GM19328 (cell line): ENCODE data around the gene INTS4.
"Not testable (repeated sequence)": the region's sequence is repeated elsewhere in the genome, so short reads cannot be mapped to it uniquely, and the experiment has no call there.

Source experiments
- ATAC-seq: cut with Tn5 transposase; IDR thresholded peaks from one replicate; pipeline ENCODE4 v1.9.1; 2021; ENCODE audit warnings: mild to moderate bottlenecking, moderate library complexity; ENCODE audit not compliant: unreplicated experiment

The INTS4 gene

DNA sequence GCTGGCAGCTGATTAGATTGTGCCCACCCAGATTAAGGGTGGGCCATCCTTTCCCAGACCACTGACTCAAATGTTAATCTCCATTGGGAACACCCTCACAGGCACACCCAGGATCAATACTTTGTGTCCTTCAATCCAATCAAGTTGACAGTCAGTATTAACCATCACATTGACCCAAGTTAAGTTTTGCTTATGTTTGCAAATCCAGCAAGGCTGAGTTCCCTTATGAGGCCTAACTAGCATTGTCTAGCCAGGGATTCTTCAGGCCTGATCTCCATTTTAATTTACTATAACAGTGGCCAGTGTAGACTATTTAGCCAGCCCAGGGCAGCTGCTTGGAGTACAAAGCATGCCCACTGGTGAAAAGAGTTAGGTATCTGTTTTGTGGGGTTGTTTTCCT is 30.9 kb upstream of the INTS4 start:
- ATAC-seq: no peak

DNA sequence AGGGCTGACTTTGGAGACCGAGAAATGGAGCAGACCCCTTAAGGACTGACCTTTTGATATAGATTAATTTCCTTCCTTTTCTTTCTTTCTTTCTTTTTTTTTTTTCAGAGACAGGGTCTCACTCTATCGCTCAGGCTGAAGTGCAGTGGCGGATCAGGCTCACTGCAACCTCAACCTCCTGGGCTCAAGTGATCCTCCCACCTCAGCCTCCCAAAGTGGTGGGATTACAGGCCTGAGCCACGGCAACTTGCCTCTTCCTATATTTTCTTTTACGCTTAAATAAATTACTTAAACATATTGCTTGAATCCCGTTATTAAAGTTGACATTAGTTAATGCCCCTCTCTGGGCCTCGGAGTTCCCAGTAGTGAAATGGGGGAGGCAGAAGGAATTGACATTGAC is 29.0 kb upstream of the INTS4 start:
- no peak for ATAC-seq

DNA sequence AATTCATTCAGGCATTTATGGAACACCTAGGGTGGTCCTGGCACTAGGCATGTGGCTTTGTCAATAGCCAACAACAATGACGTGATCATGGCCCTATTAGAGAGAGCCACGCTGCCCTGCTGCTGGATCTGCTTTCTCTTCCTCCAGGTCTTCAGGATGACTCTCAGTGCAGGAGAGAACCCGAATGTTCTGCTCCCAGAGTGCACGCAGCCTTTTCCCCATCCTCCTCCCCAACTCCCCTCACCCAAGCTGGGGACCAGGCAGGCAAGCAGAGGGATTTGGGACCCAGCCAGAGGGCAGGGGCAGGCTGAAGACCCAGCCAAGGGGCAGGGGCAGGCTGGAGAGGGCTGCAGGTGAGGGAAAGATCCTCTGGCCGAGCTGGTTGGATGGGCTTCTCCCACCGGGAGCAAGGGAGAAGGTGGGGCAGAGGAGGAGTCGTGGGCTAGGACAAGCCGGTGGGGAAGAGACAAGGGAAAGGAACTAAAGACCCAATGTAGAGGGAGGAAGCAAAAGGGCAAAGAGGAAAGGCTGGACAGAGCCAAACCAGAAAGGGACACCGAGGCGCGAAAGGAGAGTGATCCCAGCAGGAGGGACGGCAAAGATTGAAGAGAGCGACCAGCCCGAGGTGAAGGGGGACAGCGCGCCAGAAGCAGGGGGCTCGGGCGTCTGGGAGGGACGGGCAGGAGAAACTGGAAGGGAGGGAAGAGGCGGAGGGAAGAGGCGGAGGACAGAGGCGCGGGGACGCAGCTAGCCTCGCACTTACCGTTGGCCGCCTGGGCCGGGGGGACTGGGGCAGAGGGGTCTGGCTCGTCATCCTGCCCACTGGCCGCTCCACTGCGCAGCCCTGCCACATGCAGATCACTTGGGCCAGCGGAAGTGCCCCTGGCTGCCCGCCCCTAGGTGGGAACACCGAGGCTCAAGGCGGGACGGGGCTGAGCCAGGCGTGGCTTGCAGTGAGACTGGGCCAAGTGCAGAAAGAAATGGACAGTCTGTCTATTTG is 28.2 kb upstream of the INTS4 start, which contains the start of gene KCTD14:
KCTD14 (minus strand) TSS at position 880 of the 1,000 bp plus-strand sequence; CDS start at position 853, 27 bp downstream.
- no peak for ATAC-seq

DNA sequence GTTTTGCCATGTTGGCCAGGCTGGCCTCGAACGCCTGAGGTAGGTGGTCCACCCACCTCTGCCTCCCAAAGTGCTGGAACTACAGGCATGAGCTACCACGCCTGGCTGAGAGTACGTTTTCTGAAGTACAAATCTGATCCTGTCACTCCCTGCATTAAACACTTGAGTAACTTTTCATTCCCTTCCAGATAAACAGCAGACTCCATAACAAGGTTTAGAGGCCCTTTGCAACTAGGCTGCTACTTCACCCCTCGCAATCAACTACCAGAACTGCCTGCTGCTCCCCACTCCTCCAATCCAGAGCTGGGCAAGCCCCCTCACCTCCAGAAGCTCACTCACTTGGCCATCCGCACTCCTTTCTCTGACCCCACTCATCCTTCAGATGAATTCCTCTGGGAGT is 27.1 kb upstream of the INTS4 start:
- ATAC-seq: no peak

DNA sequence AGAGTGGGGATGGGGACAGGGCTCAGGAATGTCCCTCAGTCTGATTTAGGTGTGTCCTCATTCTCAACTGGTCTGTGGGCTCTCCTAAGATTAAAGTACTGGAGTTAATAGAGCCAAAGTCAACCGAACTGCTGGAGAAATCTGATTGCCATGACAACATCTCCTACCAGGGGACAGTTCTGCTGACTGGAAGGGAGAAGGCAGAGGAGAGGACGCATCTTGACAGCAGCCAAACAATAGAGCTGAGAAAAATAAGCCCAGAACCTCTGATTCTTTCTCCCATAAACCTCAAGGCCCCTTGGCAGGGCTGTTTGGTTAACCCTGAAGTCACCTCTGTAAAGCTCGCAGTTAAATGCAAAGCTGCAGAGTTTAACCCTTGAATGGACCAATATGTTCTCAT is 25.8 kb upstream of the INTS4 start:
- no peak for ATAC-seq

DNA sequence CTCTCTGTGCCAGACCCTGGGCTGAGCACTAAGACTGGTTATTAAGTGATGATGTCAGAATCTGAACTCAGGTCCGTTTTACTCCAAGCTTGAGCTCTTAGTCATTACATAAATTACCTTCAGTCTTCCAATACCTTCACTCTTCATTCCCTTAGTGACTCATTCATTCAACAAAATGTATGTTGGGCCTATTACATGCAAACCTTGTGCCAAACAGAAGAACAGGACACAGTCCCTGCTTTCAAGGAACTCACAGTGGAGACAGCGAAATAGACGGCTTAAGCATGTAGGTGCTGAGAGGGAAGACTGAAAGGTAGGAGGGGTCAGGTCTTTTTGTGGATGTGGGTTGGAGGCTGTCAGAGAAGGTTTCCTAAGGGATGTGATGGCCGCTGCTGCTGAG is 25.3 kb upstream of the INTS4 start:
- no peak for ATAC-seq

DNA sequence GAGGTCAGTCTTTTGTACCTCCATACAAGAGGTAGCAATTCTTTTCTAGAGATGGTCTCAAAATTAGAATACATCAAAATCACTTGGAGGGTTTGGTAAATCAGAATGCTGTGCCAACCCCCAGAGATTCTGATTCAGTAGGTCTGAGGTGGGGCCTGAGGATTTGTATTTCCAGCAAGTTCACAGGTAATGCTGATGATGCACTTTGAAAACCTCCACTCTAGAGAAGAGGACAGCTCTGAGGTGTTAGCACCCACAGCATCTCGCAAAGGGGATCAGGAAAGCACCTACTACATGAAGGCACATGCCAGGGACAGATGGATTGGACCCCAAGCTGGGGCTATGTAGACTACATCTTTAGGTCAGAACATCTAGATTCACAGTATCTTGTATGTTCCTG is 21.4 kb upstream of the INTS4 start:
- no peak for ATAC-seq

DNA sequence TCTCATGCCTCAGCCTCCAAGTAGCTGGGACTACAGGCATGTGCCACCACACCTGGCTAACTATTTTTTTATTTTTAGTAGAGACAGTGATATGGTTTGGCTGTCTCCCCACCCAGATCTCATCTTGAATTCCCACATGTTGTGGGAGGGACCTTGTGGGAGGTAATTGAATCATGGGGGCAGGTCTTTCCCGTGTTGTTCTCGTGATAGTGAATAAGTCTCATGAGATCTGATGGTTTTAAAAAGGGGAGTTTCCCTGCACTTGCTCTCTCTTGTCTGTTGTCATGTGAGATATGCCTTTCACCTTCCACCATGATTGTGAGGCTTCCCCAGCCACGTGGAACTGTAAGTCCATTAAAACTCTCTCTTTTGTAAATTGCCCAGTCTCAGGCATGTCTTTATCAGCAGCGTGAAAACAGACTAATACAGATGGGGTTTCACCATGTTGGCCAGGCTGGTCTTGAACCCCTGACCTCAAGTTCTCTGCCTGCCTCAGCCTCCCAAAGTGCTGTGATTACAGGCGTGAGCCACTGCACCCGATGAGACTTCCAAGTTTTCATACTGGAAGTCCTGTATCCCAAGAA is 20.6 kb upstream of the INTS4 start:
- not testable (repeated sequence) for ATAC-seq

DNA sequence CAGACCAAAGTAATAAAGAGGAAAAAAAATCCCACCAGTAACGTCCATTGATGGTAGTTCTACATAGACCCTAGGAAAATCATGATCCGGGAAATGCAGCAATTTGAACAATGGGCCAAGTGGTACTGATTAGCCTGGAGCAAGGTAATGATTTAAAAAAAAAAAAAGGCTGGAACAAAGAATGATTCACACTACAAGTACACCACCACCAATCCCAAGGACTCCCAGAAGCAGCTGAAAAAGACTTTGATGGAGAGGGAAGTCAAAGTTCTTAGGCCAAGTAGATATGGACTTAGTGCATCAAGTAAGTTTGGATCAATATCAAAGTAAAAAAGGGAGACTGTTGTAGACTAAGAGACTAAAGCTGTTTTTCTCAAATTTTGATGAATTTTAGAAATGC is 16.8 kb upstream of the INTS4 start:
- ATAC-seq: no peak

DNA sequence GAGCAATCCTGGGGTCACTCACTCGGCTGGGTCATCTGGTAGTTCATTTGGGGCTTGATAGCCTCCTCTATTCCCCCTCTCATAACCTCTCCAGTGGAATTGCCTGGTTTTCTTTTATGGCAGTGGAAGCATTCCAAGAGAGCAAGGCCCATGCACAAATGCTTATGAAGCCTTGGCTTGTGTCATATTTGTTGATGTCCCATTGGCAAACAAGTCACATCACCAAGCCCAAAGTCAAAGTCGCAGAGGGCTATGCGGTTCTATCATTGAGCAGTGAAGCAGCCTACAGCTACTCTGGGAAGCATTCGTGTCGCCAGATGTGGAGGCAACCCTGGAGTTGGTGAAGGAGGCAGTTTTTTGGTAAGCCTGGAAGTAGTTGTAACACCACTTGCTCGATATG is 16.3 kb upstream of the INTS4 start:
- no peak for ATAC-seq

DNA sequence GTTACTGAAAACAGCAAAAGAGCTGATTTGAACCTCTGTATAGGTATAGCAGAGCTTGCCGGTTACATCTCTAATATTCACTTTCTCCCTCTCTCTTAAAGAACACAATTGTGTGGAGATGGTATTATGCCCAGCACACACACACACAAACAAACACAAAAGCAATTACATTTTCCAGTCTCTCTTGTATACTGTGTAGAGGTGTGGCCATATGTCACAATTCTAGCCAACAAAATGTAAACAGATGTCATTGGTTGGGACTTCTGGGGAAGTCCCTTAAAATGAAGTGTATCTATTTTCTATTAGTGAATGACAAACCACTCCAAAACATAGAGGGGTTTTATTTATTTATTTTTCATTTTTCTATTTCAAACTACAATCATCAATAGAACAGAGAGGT is 15.8 kb upstream of the INTS4 start:
- no peak for ATAC-seq

DNA sequence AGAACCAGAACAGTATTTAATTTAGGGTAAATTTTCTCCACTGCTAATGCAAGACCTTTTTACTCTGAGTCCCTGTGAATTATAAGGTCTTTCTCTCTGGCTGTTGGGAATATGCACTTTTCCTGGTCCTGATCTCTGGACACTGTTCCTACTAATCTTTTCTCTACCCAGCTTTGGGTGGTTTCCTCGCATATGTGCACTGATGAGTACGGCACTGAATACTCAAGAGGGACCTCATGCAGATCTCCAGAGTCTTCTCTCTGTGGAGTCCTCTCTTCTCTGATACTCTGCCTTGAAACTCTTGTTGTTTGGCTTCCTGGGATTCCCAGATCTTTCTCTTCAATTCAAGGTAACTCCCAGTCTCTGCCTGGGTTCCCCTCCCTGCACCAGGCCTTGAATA is 14.6 kb upstream of the INTS4 start:
- ATAC-seq: no peak

DNA sequence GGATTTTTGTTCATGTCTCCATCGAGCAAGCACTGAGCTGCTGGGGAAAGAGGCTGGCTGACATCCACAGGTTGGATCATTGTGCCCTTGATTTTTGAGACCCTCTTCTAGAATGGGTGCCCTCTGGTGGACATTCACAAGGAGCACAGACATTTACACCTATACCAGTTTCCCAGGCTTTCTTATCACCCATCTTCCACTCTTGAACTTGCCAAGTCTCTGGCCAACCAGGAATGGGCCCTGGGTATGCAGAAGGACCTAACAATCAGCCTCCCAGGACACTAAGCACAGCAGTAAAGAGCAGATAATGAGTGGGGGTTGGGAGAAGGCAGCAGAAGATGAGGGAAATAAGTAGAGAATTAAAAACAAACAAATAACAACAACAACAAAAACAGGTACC is 5.7 kb upstream of the INTS4 start:
- no peak for ATAC-seq

DNA sequence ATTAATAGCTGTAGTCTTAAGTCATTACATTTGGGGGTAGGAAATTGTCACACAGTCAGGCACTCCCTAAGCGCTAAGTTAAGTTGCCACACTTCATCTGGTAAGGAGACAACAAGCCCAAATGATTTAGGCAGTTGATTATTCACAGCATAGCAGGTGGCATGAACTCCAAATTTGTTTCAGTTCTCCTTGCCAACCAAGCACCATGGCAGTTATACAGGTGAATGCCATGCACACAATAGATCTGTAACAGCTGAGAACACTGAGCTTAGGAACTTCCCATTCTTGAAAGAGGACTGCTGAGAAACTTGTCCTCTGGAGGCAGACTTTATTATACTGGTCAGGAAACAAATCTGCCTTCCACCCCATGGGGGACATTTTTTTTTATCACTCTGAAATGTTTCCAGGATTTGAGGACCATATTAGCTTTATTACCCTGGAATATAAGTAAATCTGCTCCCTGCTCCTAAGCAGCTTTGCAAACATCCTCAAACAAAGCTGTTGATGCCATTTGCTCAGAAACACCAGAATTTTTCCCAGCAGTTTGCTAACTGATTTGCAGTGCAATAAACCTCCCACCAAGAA is 5.1 kb upstream of the INTS4 start:
- no peak for ATAC-seq

DNA sequence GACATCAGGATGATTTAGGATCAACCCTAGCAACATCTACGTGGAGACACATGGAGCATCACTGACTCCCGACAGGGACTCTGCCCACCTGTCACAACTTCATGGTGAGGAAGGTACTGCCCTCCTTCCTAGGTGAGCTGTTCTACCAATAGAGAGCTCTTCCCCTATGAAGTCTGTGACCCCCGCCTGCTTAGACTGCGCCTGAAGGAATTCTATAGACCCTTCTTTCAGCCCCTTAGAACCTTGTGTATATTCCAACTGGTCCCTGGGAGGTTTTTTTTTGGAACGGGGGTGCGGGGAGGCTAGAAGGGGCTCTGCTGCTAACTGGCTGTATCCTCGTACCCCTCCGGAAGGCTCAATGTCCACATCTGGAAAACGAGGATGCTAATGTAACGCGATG is 566 bp downstream of the INTS4 start:
- no peak for ATAC-seq

DNA sequence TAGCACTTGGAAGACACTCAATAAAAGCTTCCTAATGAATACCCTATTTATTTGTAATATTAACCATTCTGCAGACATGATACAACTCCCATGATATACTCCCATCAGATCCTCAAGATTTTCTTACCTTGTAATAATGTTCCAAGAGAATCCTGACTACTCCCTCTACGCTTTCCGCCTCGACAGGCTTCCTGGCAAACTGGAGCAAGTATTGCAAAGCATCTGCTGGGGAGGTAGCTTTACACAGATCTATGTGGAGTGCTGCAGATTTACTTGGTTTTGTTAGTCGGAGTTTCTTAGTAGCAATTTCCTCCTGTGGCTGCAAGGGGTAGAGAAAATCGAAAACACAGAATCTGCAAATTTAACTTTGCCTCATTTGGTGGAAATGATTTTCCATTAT is 3.5 kb downstream of the INTS4 start:
- ATAC-seq: no peak

DNA sequence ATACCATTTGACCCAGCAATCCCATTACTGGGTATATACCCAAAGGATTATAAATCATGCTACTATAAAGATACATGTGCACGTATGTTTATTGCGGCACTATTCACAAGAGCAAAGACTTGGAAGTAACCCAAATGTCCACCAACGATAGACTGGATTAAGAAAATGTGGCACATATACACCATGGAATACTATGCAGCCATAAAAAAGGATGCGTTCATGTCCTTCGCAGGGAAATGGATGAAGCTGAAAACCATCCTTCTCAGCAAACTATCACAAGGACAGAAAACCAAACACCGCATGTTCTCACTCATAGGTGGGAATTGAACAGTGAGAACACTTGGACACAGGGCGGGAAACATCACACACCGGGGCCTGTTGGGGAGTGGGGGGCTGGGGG is 8.0 kb downstream of the INTS4 start:
- ATAC-seq: not testable (repeated sequence)

DNA sequence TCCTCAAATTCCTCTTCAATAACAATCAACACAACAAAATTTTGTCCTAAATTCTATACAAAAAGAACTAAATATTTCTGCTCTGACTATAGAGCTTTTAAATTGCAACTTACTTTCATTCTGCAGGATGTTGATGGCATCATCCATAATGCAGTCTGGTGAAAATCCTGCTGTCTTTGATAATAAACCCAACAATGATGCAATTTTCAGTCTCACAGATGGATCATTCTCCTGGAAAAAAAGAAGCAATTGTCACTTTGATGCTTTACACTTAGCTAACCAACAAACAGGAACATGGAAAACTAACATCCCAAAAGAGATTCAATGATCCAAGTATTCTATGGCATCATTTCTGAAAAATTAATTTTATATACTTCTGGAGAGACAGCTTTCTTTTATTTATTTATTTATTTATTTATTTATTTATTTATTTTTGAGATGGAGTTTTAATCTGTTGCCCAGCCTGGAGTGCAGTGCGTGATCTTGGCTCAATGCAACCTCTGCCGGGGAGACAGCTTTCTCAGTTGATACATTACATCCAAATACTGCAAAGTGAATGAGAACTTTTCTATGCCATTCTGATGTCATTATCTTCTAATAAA is 13.0 kb downstream of the INTS4 start:
- ATAC-seq: no peak

DNA sequence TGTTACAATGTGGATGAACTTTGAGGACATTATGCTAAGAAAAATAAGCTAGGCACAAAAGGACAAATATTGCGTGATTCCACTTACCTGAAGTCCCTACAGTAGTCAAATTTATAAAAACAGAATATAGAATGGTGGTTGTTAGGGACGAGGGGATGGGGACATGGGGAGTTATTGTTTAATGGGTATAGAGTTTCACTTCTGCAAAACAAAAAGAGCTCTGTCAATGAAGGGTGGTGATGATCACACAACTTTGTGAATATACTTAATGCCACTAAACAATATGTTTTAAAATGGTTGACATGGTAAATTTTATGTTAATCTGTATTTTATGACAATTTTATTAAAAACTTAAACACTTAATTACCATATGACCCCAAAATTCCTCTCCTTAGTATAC is 26.1 kb downstream of the INTS4 start:
- ATAC-seq: no peak

DNA sequence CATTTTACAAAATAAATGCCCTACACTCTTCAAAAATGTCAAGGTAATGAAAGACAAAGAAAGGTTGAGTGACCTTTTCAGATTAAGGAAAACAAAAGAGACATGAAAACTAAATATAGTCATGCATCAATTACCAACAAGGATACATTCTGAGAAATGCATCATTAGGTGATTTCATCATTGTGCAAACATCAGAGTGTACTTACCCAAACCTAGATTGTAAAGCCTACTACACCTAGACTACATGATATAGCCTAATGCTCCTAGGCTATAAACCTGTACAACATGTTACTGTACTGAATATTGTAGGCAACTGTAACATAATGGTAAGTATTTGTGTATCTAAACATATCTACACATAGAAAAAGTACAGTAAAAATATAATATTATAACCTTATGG is 26.7 kb downstream of the INTS4 start:
- no peak for ATAC-seq

DNA sequence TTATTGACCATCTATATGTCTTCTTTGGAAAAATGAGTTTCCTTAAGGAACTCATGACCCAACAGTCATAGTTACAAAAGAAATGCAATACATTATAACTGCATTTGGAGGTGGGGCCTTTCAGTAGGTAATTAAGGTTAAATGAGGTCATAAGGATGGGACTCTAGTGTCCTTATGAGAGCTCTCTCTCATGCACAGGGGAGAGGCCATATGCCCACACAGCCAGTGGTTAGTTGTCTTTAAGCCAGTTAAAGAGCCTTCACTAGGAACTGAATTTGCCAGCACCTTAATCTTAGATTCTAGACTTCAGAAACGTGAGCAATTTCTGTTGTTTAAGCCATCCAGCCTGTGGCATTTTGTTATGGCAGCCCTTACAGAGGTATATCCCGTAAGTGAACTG is 27.3 kb downstream of the INTS4 start:
- no peak for ATAC-seq

DNA sequence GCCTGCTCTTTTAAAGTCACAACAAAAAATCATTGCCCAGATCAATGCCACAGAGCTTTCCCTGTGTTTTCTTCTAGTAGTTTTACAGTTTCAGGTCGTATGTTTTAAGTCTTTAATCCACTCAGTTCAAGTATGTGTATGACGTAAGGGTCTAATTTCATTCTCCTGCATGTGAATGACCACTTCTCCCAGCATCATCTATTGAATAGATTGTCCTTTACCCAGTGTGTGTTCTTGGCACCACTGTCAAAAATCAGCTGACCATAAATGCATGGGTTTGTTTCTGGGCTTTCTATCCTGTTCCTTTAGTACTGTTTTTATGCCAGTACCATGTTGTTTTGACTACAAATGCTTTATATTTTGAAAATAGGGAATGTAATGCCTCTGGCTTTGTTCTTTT is 28.1 kb downstream of the INTS4 start:
- no peak for ATAC-seq
